SU-DHL-6 (cell line): ENCODE measurements around the gene MTIF2.
"Not testable (repeated sequence)": the region's sequence is repeated elsewhere in the genome, so short reads cannot be mapped to it uniquely, and the experiment has no call there.

Source experiments
- H2AFZ ChIP-seq: fragments of 200-600 bp; sonication (generic); 2 replicates; pipeline ENCODE4 v1.6.1; 2014; ENCODE audit warnings: low read depth, mild to moderate bottlenecking, moderate library complexity, mixed read lengths, antibody characterized with exemption, low read length; ENCODE audit not compliant: severe bottlenecking
- H3F3A ChIP-seq: fragments of 200-600 bp; shearing (Covaris generic); 2 replicates; pipeline ENCODE4 v1.6.0; 2016; ENCODE audit warnings: antibody characterized with exemption, mild to moderate bottlenecking; ENCODE audit not compliant: insufficient read depth
- H3K27ac ChIP-seq: fragments of 200-600 bp; sonication (generic); 2 replicates; pipeline ENCODE4 v1.5.1; 2016; ENCODE audit warnings: low read depth, mild to moderate bottlenecking, low read length, moderate library complexity, mixed read lengths
- H3K27me3 ChIP-seq: fragments of 200-600 bp; sonication (generic), shearing (Covaris generic); 2 replicates; pipeline ENCODE4 v1.6.0; 2014; ENCODE audit warnings: mild to moderate bottlenecking, low read length
- H3K36me3 ChIP-seq: fragments of 200-600 bp; sonication (generic); 2 replicates; pipeline ENCODE4 v1.6.1; 2014; ENCODE audit warnings: mild to moderate bottlenecking, low read length, mixed read lengths
- H3K4me2 ChIP-seq: fragments of 300-600, 200-600 bp; shearing (Covaris generic), sonication (generic); 2 replicates; pipeline ENCODE4 v1.6.0; 2014; ENCODE audit warnings: low read length, low read depth, mild to moderate bottlenecking; ENCODE audit not compliant: poor library complexity, severe bottlenecking
- H3K4me3 ChIP-seq: fragments of 200-600 bp; sonication (generic); 2 replicates; pipeline ENCODE4 v1.5.1; 2014; ENCODE audit warnings: antibody characterized with exemption, low read length, mild to moderate bottlenecking, mixed read lengths; ENCODE audit not compliant: insufficient read depth, poor library complexity, severe bottlenecking
- H3K79me2 ChIP-seq: fragments of 200-600 bp; sonication (generic); 2 replicates; pipeline ENCODE4 v1.6.1; 2014; ENCODE audit warnings: mild to moderate bottlenecking, low read length, moderate library complexity; ENCODE audit not compliant: insufficient read depth
- H3K9ac ChIP-seq: fragments of 200-600 bp; sonication (generic); 2 replicates; pipeline ENCODE4 v1.7.0; 2014; ENCODE audit warnings: mild to moderate bottlenecking, low read length
- H3K9me2 ChIP-seq: fragments of 200-600 bp; sonication (generic); replicated peaks from 2 replicates; pipeline ENCODE4 v1.6.1; 2014; ENCODE audit warnings: low read length; ENCODE audit not compliant: insufficient read depth
- H3K9me3 ChIP-seq: fragments of 200-600 bp; sonication (generic); 2 replicates; pipeline ENCODE4 v1.6.1; 2014; ENCODE audit warnings: low read length, mixed read lengths; ENCODE audit not compliant: insufficient read depth
- H4K20me1 ChIP-seq: fragments of 200-600 bp; sonication (generic); 2 replicates; pipeline ENCODE4 v1.6.1; 2014; ENCODE audit warnings: low read depth, mild to moderate bottlenecking, antibody characterized with exemption, low read length, moderate library complexity, mixed read lengths
- CTCF ChIP-seq: fragments of 200-600 bp; sonication (generic); IDR thresholded peaks from one replicate; pipeline ENCODE4 v1.5.1; 2017; ENCODE audit warnings: antibody characterized with exemption, mild to moderate bottlenecking, low read length, moderate library complexity; ENCODE audit not compliant: insufficient read depth, poor library complexity, severe bottlenecking
- EZH2phosphoT487 ChIP-seq: fragments of 200-600 bp; sonication (generic), shearing (Covaris generic); conservative IDR thresholded peaks from 2 replicates; pipeline ENCODE4 v1.6.1; 2018; ENCODE audit warnings: mild to moderate bottlenecking, antibody characterized with exemption, low read length, moderate library complexity, mixed read lengths

The MTIF2 gene

DNA sequence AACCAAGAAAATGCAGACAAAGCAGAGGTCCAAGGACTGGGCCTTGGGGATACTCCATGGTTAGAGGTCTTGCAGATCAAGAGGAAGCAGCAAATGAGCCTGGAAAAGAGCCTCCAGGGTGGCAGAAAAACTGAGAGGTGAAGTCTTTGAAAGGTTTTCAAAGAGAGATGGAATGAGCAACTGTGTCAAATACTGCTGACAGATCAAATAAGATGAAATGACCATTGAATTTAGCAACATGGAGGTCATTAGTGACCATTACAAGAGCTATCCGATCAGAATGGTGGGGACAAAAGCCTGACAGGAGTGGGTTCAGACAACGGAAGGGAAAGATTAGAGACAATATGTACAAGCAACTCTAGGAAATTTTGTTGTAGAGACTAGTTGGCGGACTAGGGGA, 38.5 kb downstream of the MTIF2 start:
- TF ChIP-seq CTCF (no peak), EZH2phosphoT487 (no peak)
- H3K4me2 ChIP-seq, result no peak overlapping the region
- H3K9ac ChIP-seq, result no peak overlapping the region
- H3K36me3 ChIP-seq, result peaks cover 23% of the 10 kb centered on the region
- no peaks in the 10 kb centered on the region for H3K9me2 ChIP-seq
- H2AFZ ChIP-seq, result no peak overlapping the region
- H3K27me3 ChIP-seq, result no peaks in the 10 kb centered on the region
- peaks cover 35% of the 10 kb centered on the region for H3F3A ChIP-seq
- no peaks in the 10 kb centered on the region for H3K9me3 ChIP-seq
- H3K4me3 ChIP-seq, result no peak overlapping the region
- H3K79me2 ChIP-seq, result peaks cover 45% of the 10 kb centered on the region
- peaks cover 4% of the 10 kb centered on the region; the same call in 1 of the 2 replicates for H4K20me1 ChIP-seq
- H3K27ac ChIP-seq, result no peak overlapping the region

- H3K36me3 ChIP-seq, result peaks cover 11% of the 10 kb centered on the region
- no peaks in the 10 kb centered on the region for H3K27me3 ChIP-seq
- peaks cover under 1% of the 10 kb centered on the region; the same call in 1 of the 2 replicates for H4K20me1 ChIP-seq
- no peak overlapping the region for H3K27ac ChIP-seq
- H3K9me3 ChIP-seq, result no peaks in the 10 kb centered on the region
- H3K4me2 ChIP-seq, result no peak overlapping the region
- no peak overlapping the region for H2AFZ ChIP-seq
- H3K9me2 ChIP-seq, result no peaks in the 10 kb centered on the region
- no peak overlapping the region for H3K9ac ChIP-seq
- no peak overlapping the region for H3K4me3 ChIP-seq
- peaks cover 39% of the 10 kb centered on the region for H3K79me2 ChIP-seq
- TF ChIP-seq EZH2phosphoT487 (no peak), CTCF (no peak)
- H3F3A ChIP-seq, result peaks cover 26% of the 10 kb centered on the region
Measured at GRCh38 chr2:55229221-55229620, 39.8 kb downstream of the MTIF2 start.

DNA sequence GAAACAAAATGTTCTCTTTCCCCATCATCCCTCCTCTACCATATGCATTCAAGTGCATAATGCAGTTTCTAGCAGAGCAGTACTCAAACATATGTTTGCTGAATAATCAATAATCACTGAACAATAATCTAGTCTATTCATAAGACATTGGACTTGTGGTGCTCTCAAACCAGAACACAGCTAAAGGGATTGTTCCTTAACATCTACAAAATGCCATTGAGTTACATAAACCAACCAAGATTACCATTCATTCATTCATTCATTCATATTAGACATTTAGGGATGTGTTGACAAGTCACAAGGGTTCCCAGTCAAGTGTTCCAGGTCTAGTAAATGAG, 40.8 kb downstream of the MTIF2 start:
- peaks cover 21% of the 10 kb centered on the region for H3F3A ChIP-seq
- no peaks in the 10 kb centered on the region for H4K20me1 ChIP-seq
- H3K4me3 ChIP-seq, result no peak overlapping the region
- no peak for TF ChIP-seq EZH2phosphoT487
- no peak for TF ChIP-seq CTCF
- H3K9ac ChIP-seq, result no peak overlapping the region
- H3K9me3 ChIP-seq, result no peaks in the 10 kb centered on the region
- peak overlapping the region; percentile 24 for H3K4me2 ChIP-seq
- H3K9me2 ChIP-seq, result no peaks in the 10 kb centered on the region
- no peaks in the 10 kb centered on the region for H3K27me3 ChIP-seq
- H3K27ac ChIP-seq, result no peak overlapping the region
- H2AFZ ChIP-seq, result no peak overlapping the region
- H3K79me2 ChIP-seq, result peaks cover 28% of the 10 kb centered on the region
- peaks cover under 1% of the 10 kb centered on the region; the same call in 1 of the 2 replicates for H3K36me3 ChIP-seq

DNA sequence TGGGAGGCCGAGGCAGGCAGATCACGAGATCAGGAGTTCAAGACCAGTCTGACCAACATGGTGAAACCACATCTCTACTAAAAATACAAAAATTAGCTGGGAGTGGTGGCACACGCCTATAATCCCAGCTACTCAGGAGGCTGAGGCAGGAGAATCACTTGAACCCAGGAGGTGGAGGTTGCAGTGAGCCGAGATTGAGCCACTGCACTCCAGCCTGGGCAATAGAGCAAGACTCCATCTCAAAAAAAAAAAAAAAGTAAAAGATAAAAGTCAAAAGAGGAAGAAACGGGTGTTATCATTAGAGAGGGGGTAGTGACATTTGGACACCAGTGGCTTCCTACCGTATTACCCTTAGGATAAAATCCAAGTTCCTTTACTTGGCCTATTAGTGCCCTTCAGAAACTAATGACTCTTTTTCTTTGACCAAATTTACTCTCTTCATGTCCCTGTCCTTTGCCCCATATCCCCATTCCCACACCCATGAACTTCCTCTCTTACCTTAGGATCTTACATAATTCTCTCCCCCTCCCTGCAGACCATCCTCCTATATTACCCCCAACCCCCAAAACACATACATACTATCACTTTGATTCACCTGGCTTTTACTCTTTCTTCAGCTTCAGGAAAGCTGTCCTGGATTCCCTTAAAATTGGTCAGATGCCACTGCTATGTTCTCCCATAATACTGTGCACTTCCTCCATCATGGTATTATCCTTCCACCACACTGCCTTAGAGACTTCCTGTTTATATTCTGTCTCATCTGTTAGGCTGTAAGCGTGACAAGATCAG, 41.4 kb downstream of the MTIF2 start:
- Histone ChIP-seq H3K79me2 (peaks cover 23% of the 10 kb centered on the region), H3F3A (peaks cover 18% of the 10 kb centered on the region), H3K4me2 (peak overlapping the region; percentile 24)
- not testable (repeated sequence) for H3K9me3 ChIP-seq, H3K9ac ChIP-seq, H2AFZ ChIP-seq, H3K27ac ChIP-seq, H3K4me3 ChIP-seq, H4K20me1 ChIP-seq, H3K9me2 ChIP-seq, H3K36me3 ChIP-seq, H3K27me3 ChIP-seq
